Measurements from ENCODE around the gene OAS2.

OAS2 gene

DNA sequence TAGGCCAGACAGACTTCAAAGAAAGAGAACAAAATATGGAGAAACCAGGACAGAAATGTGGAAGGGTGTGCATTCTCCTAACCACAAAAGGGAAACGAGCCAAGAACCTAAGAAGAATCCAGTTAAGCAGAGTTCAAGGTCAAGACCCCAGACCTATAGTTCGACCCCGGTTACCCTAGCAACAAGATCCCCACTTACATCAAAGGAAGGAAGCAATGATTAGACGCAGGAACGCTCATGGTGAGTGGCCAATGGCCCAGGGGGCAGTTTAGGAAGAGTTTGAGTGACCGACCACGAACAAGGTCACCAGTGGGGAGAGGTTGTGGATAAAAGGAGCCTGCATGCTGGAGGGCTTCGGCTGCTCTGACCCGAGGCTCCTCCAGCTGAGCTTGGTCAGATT lies 36.2 kb downstream of the OAS2 start:
- TF ChIP-seq, protein P1, sequence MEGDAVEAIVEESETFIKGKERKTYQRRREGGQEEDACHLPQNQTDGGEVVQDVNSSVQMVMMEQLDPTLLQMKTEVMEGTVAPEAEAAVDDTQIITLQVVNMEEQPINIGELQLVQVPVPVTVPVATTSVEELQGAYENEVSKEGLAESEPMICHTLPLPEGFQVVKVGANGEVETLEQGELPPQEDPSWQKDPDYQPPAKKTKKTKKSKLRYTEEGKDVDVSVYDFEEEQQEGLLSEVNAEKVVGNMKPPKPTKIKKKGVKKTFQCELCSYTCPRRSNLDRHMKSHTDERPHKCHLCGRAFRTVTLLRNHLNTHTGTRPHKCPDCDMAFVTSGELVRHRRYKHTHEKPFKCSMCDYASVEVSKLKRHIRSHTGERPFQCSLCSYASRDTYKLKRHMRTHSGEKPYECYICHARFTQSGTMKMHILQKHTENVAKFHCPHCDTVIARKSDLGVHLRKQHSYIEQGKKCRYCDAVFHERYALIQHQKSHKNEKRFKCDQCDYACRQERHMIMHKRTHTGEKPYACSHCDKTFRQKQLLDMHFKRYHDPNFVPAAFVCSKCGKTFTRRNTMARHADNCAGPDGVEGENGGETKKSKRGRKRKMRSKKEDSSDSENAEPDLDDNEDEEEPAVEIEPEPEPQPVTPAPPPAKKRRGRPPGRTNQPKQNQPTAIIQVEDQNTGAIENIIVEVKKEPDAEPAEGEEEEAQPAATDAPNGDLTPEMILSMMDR (IDR thresholded peaks at IDR 0.05): no peak
- H3K36me3 ChIP-seq (ENCODE audit: control insufficient read depth, insufficient read depth, low read length): no peaks in the 10 kb centered on the region
- no peaks in the 10 kb centered on the region for H3K9me3 ChIP-seq (ENCODE audit: control insufficient read depth, low read length)
- no peak overlapping the region for H3K4me2 ChIP-seq (ENCODE audit: low read length)
- H3K9ac ChIP-seq: no peak overlapping the region
- H3K4me1 ChIP-seq: peaks cover 22% of the 10 kb centered on the region
- peak overlapping the region; percentile 60 for H2AFZ ChIP-seq
- H3K27me3 ChIP-seq (ENCODE audit: control insufficient read depth, insufficient read depth, low read length): no peaks in the 10 kb centered on the region
- H3K27ac ChIP-seq: peak overlapping the region; percentile 86
- H3K4me3 ChIP-seq (ENCODE audit: low read depth, low read length): no peak overlapping the region
- no peaks in the 10 kb centered on the region for H3K79me2 ChIP-seq

DNA sequence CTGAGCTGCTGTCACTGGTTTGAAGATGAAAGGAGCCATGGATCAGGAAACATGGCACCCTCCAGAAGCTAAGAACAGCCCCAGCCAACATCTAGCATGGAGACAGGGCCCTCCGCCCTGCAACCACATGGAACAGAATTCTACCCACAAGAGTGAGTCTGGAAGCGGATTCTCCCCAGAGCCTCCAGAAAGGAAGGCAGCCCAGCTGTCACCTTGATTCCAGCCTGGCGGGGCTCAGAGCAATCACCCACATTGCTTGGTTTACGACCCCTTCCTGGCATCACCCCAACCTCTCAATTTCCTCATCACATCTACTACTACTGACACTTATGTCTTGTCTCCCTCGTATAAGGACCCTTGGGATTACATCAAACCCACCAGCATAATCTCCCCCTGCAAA lies 38.5 kb downstream of the OAS2 start:
- H3K9me3 ChIP-seq (ENCODE audit: control insufficient read depth, low read length): no peaks in the 10 kb centered on the region
- no peak overlapping the region for H3K4me2 ChIP-seq (ENCODE audit: low read length)
- H3K36me3 ChIP-seq (ENCODE audit: control insufficient read depth, insufficient read depth, low read length): no peaks in the 10 kb centered on the region
- TF ChIP-seq, protein P1 (IDR thresholded peaks at IDR 0.05): no peak
- peaks cover 29% of the 10 kb centered on the region for H3K4me1 ChIP-seq
- H3K27ac ChIP-seq: no peak overlapping the region
- H3K79me2 ChIP-seq: no peaks in the 10 kb centered on the region
- H3K9ac ChIP-seq: no peak overlapping the region
- H2AFZ ChIP-seq: no peak overlapping the region
- H3K27me3 ChIP-seq (ENCODE audit: control insufficient read depth, insufficient read depth, low read length): no peaks in the 10 kb centered on the region
- no peak overlapping the region for H3K4me3 ChIP-seq (ENCODE audit: low read depth, low read length)

GRCh38 chr12:113019025-113019424 lies 40.7 kb downstream of the OAS2 start:
- no peak overlapping the region for H3K9ac ChIP-seq
- peak overlapping the region; percentile 48 for H2AFZ ChIP-seq
- TF ChIP-seq, protein P1 (IDR thresholded peaks at IDR 0.05): no peak
- peak overlapping the region; percentile 43 for H3K27ac ChIP-seq
- no peaks in the 10 kb centered on the region for H3K9me3 ChIP-seq (ENCODE audit: control insufficient read depth, low read length)
- no peak overlapping the region for H3K4me2 ChIP-seq (ENCODE audit: low read length)
- no peaks in the 10 kb centered on the region for H3K79me2 ChIP-seq
- H3K36me3 ChIP-seq (ENCODE audit: control insufficient read depth, insufficient read depth, low read length): no peaks in the 10 kb centered on the region
- H3K4me1 ChIP-seq: peaks cover 29% of the 10 kb centered on the region
- H3K4me3 ChIP-seq (ENCODE audit: low read depth, low read length): no peak overlapping the region
- H3K27me3 ChIP-seq (ENCODE audit: control insufficient read depth, insufficient read depth, low read length): no peaks in the 10 kb centered on the region

DNA sequence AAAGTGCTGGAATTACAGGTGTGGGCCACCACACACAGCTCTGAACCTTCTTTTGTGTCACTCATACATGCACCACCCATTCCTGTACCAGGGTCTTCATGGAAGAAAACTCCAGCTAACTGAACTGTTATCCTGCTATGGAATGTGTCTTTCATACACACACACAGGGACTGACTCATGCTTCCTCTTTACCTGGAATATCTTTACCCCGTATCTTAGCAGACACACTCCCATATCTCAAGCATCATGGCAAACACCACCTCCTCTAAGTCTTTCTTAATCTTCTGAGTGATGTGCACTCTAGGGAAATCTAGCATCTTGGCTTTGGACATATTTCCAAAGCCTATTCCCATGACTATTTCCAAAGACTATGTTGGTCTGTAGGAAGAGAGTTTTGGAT lies 43.2 kb downstream of the OAS2 start:
- Histone ChIP-seq H3K9ac (no peak overlapping the region), H3K36me3 (ENCODE audit: control insufficient read depth, insufficient read depth, low read length) (no peaks in the 10 kb centered on the region), H3K27me3 (ENCODE audit: control insufficient read depth, insufficient read depth, low read length) (no peaks in the 10 kb centered on the region), H3K4me3 (ENCODE audit: low read depth, low read length) (no peak overlapping the region), H3K9me3 (ENCODE audit: control insufficient read depth, low read length) (no peaks in the 10 kb centered on the region), H3K4me2 (ENCODE audit: low read length) (no peak overlapping the region), H3K27ac (no peak overlapping the region), H3K4me1 (peaks cover 15% of the 10 kb centered on the region), H3K79me2 (no peaks in the 10 kb centered on the region), H2AFZ (no peak overlapping the region)
- TF ChIP-seq, protein P1 (IDR thresholded peaks at IDR 0.05): no peak

- H3K9me3 ChIP-seq (ENCODE audit: control insufficient read depth, low read length): no peaks in the 10 kb centered on the region
- peaks cover 15% of the 10 kb centered on the region for H3K4me1 ChIP-seq
- H2AFZ ChIP-seq: no peak overlapping the region
- no peak overlapping the region for H3K9ac ChIP-seq
- H3K36me3 ChIP-seq (ENCODE audit: control insufficient read depth, insufficient read depth, low read length): no peaks in the 10 kb centered on the region
- H3K27ac ChIP-seq: no peak overlapping the region
- no peak overlapping the region for H3K4me2 ChIP-seq (ENCODE audit: low read length)
- no peak overlapping the region for H3K4me3 ChIP-seq (ENCODE audit: low read depth, low read length)
- no peaks in the 10 kb centered on the region for H3K27me3 ChIP-seq (ENCODE audit: control insufficient read depth, insufficient read depth, low read length)
- H3K79me2 ChIP-seq: no peaks in the 10 kb centered on the region
- TF ChIP-seq, protein P1 (IDR thresholded peaks at IDR 0.05): no peak
These were observed 44.4 kb downstream of the OAS2 start for GRCh38 chr12:113022563-113023297.
